Measurements from ENCODE around the gene TFF2.

The TFF2 gene

DNA sequence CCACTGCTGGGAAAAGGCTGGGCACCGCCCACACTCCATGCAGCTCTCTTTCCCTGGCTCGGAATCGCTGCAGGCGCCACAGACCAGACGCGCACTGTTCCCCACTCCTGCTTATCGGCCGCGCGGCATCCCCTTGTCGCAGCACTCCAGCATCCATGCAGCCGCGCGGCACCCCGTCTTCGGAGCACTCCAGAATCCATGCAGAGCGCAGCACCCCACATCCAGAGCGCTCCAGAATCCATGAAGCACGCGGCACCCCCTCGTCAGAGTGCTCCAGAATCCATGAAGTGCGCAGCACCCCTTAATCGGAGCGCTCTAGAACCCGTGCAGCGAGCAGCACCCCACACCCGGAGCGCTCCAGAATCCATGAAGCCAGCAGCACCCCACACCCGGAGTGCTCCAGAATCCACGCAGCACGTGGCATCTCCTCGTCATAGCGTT is 45.1 kb downstream of the TFF2 start:
- DNase-seq (ENCODE audit: low spot score): no peak

DNA sequence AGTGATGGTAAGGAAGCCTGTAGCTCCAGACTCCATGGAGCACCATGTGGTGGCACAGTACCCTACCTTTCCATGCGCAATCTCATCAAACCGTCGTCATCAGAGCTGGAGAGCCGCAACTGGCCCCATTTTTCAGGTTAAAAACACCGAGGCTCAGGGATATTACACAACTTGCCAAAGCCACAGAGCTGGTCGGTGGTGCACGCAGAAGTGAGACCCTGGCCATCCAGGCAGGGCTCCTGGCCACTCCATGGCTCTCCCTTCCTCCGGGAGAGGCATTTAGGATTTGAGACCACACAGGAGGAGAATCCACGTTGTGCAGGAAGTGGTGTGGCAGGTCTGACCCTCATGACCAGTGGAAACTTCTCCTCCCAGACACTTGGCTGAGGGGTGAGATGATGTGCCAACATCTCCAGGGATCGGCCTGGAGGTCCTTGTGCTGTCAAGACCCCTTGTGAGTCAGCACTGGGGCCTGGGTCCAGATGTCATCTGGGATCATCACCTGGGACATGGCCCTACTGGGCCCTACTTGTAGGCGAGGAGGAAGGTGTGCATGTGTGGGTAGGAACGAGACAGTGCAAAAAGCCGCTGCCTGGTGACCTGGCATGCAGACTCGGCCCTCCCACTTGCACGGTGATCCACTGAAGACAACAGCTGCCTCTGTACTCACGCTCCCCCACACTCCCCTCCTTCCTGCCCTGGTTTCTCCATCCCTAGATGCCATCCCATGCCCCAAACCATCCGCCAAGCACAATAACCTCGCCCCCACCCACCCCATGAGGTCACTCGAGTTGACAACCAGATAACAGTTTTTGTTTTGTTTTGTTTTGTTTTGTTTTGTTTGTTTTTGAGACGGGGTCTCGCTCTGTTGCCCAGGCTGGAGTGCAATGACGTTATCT is 46.0 kb downstream of the TFF2 start:
- no peak for DNase-seq (ENCODE audit: low spot score)

DNA sequence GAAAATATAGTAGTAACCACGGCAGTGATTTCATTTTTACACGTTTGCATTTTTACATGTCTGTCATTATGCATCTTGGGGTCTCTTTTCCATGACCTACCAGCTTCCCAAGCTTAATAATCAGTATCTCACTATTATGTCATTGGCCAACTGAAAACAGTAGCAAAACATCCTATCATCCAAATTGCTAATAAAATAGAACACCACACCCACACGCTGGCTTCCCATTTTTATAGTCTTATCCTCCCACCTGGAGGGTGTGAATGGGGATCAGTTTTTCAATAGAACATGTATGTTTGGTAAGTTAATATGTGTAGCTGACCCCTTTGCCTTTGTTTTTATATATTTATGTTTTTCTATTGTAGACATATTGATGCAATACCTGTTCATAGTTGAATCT is 47.4 kb downstream of the TFF2 start:
- no peak for DNase-seq (ENCODE audit: low spot score)

DNA sequence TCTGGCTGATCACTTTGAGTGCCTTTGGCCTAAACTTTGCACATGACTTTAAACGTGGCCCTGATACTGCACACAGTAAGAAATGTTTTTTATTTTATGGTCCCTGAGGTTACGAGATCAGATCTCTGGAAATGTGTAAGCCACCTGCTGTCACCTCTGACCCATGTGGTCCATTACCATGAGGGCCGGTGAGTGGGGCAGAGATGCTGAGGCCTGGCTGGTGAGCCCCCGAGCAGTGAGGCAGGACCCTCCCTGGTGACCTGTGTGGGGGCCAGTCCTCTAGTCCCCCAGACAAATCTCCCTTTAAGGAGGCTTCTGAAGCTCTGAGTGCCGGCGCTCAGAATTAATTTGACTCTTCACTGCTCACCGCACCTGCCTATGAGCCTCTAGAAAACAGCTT is 48.0 kb downstream of the TFF2 start:
- no peak for DNase-seq (ENCODE audit: low spot score)

DNA sequence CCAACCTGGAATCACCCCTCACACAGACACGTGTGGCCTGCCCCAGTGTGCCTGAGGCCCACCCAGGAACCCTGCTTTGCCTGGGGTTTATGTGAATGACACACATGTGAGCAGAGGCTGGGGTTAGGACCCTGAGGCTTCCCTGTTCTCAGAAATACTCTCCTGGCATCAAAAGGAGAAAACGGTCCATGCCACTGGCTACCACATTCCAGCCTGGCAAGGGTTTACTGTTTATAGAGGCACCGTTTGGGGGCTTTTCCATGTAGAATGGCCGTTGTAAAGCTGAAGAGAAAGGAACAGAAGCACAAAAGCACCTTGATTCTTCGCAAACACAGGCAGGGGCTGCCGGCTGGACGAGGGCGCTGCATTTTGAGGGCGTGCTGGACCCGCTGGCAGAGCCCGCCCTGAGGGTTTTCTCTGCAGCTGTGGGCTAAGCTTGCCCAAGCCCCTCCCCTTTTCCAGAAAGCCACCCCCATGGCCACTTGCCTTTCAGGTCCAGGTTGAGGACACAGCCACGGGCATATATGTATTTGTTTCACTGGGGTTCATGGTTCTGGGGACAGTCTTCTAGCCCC is 48.6 kb downstream of the TFF2 start:
- no peak for DNase-seq (ENCODE audit: low spot score)

DNA sequence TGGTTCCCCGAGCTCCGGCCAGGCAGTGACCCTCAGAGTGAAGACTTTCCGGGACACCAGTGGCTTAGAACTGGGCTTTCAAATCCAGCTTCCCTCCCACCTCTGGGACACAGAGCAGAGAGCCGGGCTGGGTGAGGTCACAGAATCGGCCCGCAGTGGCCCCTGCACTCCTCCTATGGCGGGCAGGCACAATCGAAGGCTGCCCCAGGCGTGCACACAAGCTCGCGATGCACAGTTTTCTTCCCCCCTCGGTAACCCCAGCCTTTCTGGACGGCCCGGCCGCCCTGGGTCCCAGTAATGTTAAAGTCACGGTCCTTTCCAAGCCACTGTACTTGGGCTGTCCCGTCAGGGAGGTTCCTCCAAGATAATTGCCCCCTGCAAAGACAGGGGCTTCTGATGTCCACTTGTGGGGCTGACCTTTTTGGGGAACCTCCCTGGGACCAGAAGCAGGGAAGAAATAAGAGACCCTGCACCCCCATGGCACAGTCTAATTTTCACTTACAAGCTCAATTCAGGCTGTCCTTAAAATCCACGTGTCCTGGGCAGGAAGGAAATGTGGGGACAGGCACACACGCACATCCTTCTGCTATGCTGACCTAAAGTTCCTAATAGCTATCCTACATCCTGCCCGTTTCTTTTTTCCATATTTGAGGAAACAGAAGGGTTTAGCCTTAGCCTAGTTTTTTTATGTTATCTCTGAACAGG is 49.3 kb downstream of the TFF2 start:
- no peak for DNase-seq (ENCODE audit: low spot score)

DNA sequence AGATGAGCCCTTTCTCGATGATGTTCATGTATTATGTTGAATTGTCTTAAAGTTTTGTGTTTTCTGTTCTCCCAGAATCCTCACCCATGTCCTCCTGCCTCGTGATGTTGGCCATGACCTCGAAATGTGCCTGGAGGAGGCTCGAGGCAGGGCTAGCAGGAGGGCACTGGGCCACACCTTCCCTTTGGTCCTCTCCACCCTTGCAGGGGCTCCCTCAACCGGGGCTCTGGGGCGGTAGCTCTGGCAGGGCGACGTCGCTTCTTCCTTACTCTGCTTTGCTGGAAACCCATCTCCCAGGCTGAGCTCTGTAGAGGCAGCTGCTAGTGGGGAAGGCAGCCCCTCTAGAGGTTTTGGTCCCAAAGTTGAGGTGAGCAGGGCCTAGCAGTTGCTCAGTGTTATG is 49.8 kb downstream of the TFF2 start:
- no peak for DNase-seq (ENCODE audit: low spot score)

DNA sequence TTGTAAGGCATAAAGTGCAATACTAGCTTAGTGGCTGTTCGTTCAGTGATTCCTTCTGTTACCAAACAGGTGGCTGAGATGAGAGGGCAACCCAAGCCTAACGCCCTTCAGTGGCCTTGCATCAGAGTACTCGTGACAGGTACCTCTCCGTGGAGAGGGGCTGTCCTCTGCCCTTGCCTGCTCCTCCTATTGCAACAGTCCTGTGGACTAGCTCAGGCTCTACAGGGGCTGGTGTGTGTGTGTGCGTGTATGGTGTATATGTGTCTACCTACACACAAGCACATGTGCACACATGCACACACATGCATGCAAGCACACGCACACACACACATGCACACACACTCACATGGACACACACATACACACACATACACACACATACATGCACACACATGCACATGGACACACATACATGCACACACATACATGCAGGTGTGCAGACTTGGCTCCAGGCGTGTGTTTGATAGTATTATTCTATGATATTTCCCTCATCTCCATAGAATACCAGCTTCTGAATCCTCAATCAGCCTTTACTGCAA is 50.7 kb downstream of the TFF2 start:
- DNase-seq (ENCODE audit: low spot score): no peak

DNA sequence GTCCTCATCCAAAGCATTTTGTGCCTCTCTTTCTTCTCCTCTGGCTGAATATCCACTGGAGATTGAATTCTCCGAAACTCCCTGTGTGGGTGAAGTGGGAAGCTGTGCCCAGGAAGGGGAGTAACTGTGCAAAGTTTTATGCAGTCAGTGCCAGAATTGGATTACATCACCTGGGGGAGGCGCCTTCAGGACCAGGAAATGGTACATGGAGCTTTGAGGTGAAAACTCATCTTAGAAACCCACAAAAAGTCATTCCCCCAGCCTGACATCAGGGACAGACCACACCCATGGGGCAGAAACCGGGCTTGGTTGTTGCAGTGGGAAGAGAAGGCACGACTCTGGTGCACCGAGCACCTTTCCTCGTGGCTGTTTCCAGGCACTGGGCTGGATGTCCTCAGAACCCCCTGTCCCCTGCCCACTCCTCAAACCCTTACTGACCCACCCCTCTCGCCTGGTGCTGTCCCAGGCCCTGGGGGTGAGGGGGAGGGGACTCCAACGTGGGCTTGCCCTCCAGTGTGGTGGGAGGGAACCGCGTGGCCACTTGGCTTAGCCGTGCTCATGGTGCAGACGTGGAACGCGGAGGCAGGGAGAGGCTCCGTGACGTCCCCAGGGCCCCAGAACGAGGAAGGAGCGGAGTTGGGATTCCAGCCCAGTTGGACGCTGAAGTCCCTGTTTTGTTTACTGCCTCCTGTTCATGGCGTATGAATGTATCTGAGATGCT is 51.3 kb downstream of the TFF2 start:
- no peak for DNase-seq (ENCODE audit: low spot score)

DNA sequence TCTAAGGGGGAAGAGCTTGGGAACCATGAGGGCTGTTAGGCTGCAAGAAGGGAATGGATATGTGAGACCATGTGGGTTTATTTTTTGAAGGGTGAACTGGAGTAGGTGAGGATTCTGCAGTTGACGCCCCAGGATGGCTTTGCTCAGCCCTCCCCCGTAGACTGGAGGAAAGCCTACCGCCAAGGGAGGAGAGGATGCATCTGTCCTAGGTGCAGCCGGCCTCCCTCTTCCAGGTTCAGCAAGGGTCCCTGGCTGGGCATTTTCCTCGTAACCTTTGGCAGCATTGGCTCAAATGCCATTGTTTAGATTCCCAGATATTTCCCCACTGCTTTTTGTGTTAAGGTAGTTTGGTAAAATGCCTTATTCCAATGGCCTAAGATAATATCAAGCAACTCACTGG is 52.1 kb downstream of the TFF2 start:
- DNase-seq (ENCODE audit: low spot score): no peak

DNA sequence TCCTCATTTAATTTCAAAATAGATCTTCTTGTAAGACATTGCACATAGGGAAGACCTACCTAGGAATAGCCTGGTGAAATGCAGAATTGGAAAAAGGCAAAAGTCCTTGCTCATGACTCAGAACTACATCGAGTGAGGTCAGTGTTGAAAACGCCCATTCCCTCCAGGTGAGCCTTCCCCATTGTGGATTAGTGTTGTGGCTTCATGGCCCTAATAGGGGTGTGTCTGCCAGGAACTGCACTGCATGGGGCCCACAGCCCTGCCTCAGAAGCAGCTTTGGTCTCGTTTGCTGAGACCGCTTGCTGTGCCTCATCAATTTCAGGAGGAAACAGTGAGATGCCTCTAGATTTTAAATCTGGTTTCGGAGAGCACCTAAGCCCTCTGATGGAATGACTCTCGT is 52.6 kb downstream of the TFF2 start:
- DNase-seq (ENCODE audit: low spot score): no peak

DNA sequence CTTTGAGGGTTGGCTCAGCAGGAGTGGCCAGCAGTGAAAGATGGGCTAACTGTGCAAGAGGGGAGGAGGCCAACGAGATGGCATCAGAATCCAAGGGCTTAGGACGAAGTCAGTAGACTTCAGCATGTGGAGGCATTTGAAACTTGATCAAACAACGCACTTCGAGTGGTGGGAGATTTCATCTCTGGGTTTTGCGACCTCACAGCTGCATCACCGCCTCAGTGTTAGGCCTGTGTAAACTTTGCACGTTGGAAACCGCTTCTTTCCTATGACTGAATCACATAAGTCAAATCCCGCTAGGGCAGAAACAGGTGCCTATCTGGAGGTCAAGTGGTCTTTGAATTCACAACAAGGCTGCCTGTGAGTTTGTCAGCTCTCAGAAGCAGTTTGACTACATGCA is 53.4 kb downstream of the TFF2 start:
- no peak for DNase-seq (ENCODE audit: low spot score)

DNA sequence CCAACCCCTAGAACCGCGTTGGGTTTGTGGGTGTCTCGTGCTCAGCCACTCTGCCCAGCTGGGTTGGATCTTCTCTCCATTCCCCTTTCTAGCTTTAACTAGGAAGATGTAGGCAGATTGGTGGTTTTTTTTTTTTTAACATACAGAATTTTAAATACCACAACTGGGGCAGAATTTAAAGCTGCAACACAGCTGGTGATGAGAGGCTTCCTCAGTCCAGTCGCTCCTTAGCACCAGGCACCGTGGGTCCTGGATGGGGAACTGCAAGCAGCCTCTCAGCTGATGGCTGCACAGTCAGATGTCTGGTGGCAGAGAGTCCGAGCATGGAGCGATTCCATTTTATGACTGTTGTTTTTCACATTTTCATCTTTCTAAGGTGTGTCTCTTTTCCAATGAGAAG is 54.3 kb downstream of the TFF2 start:
- no peak for DNase-seq (ENCODE audit: low spot score)
